Endothelial cell of umbilical vein (primary cell): ENCODE measurements around the gene VIPR1. TPM values are rescaled to one million over a fixed set of nuclear protein-coding genes. Genes with fewer than 3 reads are reported as not detected.

ENCODE experiments used
- BruUV-seq: library from RNA; stranded (reverse); fragments of 400-500 nt; replicated peaks from 2 replicates; lab custom pipeline; 2021; lab: Mats Ljungman, UMichigan
- CTCF ChIA-PET: fragments of 300-600, 350-600 bp; sonication (Branson Sonifier 250); formaldehyde crosslinking; loops from one replicate; lab custom pipeline; 2021; ENCODE audit warnings: antibody characterized with exemption, inconsistent platforms; lab: Charles Lee
- POLR2A ChIA-PET: fragments of 300-600, 350-600 bp; sonication (Branson Sonifier 250); formaldehyde crosslinking; loops from one replicate; lab custom pipeline; 2021; ENCODE audit warnings: antibody characterized with exemption, inconsistent platforms; lab: Charles Lee
- DNase-seq: peaks from one replicate; pipeline ENCODE4 v3.0.0-alpha.2; 2011; ENCODE audit warnings: low read depth, low spot score
- FAIRE-seq: peaks from 2 replicates; lab custom pipeline; 2011; peaks lifted over from hg19 to GRCh38; lab: Jason Lieb, UNC
- H2AFZ ChIP-seq: 2 replicates; pipeline ENCODE4 v1.6.0; 2012; ENCODE audit warnings: low read depth, low read length, control low read depth, inconsistent platforms
- H3K27ac ChIP-seq: 2 replicates; pipeline ENCODE4 v1.5.1; 2011; ENCODE audit warnings: low read depth, mild to moderate bottlenecking, control low read depth, low read length, moderate library complexity; ENCODE audit not compliant: insufficient read depth
- H3K27me3 ChIP-seq, 2 experiments: 2 replicates each; pipeline versions ENCODE4 v1.6.0 to v1.6.1; 2011; ENCODE audit warnings: low read length in 2 of 2, mixed read lengths in 1 of 2; ENCODE audit not compliant: control insufficient read depth in 2 of 2, insufficient read depth in 2 of 2
- H3K36me3 ChIP-seq, 2 experiments: 2 replicates in 1 of 2; 3 replicates in 1 of 2; pipeline ENCODE4 v1.5.1; 2011; ENCODE audit warnings: low read length in 2 of 2, mild to moderate bottlenecking in 1 of 2, moderate library complexity in 1 of 2; ENCODE audit not compliant: control insufficient read depth in 2 of 2, insufficient read depth in 2 of 2; ENCODE audit errors: extremely low read depth in 1 of 2
- H3K4me1 ChIP-seq: 3 replicates; pipeline ENCODE4 v1.5.1; 2011; ENCODE audit warnings: mild to moderate bottlenecking, low read length; ENCODE audit not compliant: control insufficient read depth, insufficient read depth; ENCODE audit errors: extremely low read depth
- H3K4me2 ChIP-seq: 2 replicates; pipeline ENCODE4 v1.6.1; 2011; ENCODE audit warnings: low read length, control low read depth, mixed read lengths; ENCODE audit not compliant: insufficient read depth
- H3K4me3 ChIP-seq, 3 experiments: fragments of 200-600 bp in 1 of 3; sonication (generic), shearing (Covaris generic) in 1 of 3; replicated peaks in 1 of 3; 2 replicates each; pipeline ENCODE4 v1.5.1; 2011 to 2016; ENCODE audit warnings: control low read depth in 3 of 3, low read length in 3 of 3, mild to moderate bottlenecking in 2 of 3, inconsistent platforms in 1 of 3, low read depth in 1 of 3, moderate library complexity in 1 of 3; ENCODE audit not compliant: insufficient read depth in 1 of 3
- H3K79me2 ChIP-seq: 2 replicates; pipeline ENCODE4 v1.6.0; 2012; ENCODE audit warnings: low read length, inconsistent platforms; ENCODE audit not compliant: control insufficient read depth, insufficient read depth
- H3K9ac ChIP-seq: replicated peaks from 2 replicates; pipeline ENCODE3; 2011; ENCODE audit warnings: low read length, control low read depth; ENCODE audit not compliant: insufficient read depth; ENCODE audit errors: extremely low read depth
- H3K9me1 ChIP-seq: replicated peaks from 3 replicates; pipeline ENCODE4 v1.6.0; 2011; ENCODE audit warnings: mild to moderate bottlenecking, low read length; ENCODE audit not compliant: control insufficient read depth, insufficient read depth; ENCODE audit errors: extremely low read depth
- H3K9me3 ChIP-seq: replicated peaks from 2 replicates; pipeline ENCODE4 v1.5.1; 2012; ENCODE audit warnings: low read length, inconsistent platforms; ENCODE audit not compliant: control insufficient read depth, insufficient read depth
- H4K20me1 ChIP-seq: replicated peaks from 2 replicates; pipeline ENCODE3; 2011; ENCODE audit warnings: mild to moderate bottlenecking, low read length; ENCODE audit not compliant: control insufficient read depth, insufficient read depth; ENCODE audit errors: extremely low read depth
- GATA2 ChIP-seq: IDR thresholded peaks from 2 replicates; pipeline ENCODE4 v1.7.0; 2011; ENCODE audit warnings: low read depth, mild to moderate bottlenecking, moderate library complexity, mixed read lengths, low read length; ENCODE audit not compliant: insufficient read length, insufficient read depth
- MYC ChIP-seq: IDR thresholded peaks from one replicate; pipeline ENCODE4 v1.6.1; 2011; ENCODE audit warnings: mild to moderate bottlenecking, low read depth, low read length
- dilution Hi-C: fragments of 300-500 bp; cut with MboI; formaldehyde crosslinking; loops from one replicate; pipeline ENCODE4 v1.15.0; 2019; ENCODE audit warnings: low sequenced_read_pairs; ENCODE audit not compliant: extremely low pct_ligation_motif_present
- intact Hi-C: fragments of 100-400 bp; cut with micrococcal nuclease; formaldehyde crosslinking; loops from one replicate; pipeline ENCODE4 v1.10.0; 2022
- polyA plus RNA-seq, 4 experiments: library from polyadenylated mRNA; depleted of rRNA in 3 of 4; stranded (reverse) in 3 of 4; unstranded in 1 of 4; fragments of >200 nt; gene quantifications; 2 replicates each; pipeline versions ENCODE4 v1.2.1 to v1.2.3, GENCODE V29; 2011 to 2012; ENCODE audit warnings: missing spikeins in 1 of 4
- small RNA-seq: library from RNA; depleted of rRNA; stranded (forward); fragments of <200 nt; gene quantifications from one replicate; pipeline ENCODE3, GENCODE V24; 2012; ENCODE audit warnings: low replicate concordance, low read depth; ENCODE audit not compliant: insufficient read depth, insufficient read length
- total RNA-seq: library from RNA; stranded (reverse); gene quantifications from 2 replicates; pipeline ENCODE4 v1.2.3, GENCODE V29; 2021

Gene VIPR1
- total and polyA plus RNA-seq, 2 donors (not counting 3 experiments of a cell fraction or from before 2014, with no cell fraction given) = 3.8 to 4.7 TPM

GRCh38 chr3:42582474-42583070 is 80.1 kb downstream of the VIPR1 start:
- FAIRE-seq (no peak), DNase-seq (no peak)
- Histone ChIP-seq H4K20me1 (no peaks in the 10 kb centered on the region), H3K4me1 (peaks cover 18% of the 10 kb centered on the region), H3K9ac (peak overlapping the region; percentile 86), H3K27ac (peak overlapping the region; percentile 70), H3K4me2 (peak overlapping the region; percentile 66), H3K9me1 (no peaks in the 10 kb centered on the region), H3K27me3 (no peaks in the 10 kb centered on the region), H3K4me3 (peak overlapping the region; percentile 80 to 82 (median 81)), H3K79me2 (peaks cover 34% of the 10 kb centered on the region), H2AFZ (peak overlapping the region; percentile 96), H3K36me3 (no peaks in the 10 kb centered on the region), H3K9me3 (no peaks in the 10 kb centered on the region)
- TSS peak; percentile 71 for BruUV-seq
- intact Hi-C loops = loop anchor here (1.0 to 2.0 kb wide), 3 partner anchors 8 to 72 kb away; partner anchors contain the start of genes NKTR and SS18L2
- CTCF ChIA-PET = interaction anchor here (0.9 to 1.3 kb wide), 4 partner anchors 18 to 70 kb away, joined by 3 to 4 read pairs (median 3); partner anchors contain the start of gene NKTR
- dilution Hi-C loops = no loop called here
- POLR2A ChIA-PET = interaction anchor here (1.6 kb wide), 1 partner anchor 18 kb away, joined by 4 read pairs; the partner anchor contains the start of gene NKTR
- TF ChIP-seq MYC (no peak), GATA2 (peak; percentile 24)

Small RNAs within 50 kb of the gene (small RNA-seq; reads per million reads assigned to genes)
- gene AC092047.1 = not detected

Other genes starting within 250 kb of the VIPR1 start
- not detected in 2 replicates for gene CCK, start 236.5 kb upstream of the VIPR1 start, total RNA-seq
- gene CCK, start 236.5 kb upstream of the VIPR1 start, polyA plus RNA-seq = not detected in 2 replicates
- gene LYZL4, start 92.0 kb upstream of the VIPR1 start, total RNA-seq = not detected in 2 replicates
- 0.40 and 0.41 TPM in 2 replicates for gene LYZL4, start 92.0 kb upstream of the VIPR1 start, polyA plus RNA-seq
- gene SEC22C, start 79.3 kb downstream of the VIPR1 start, total RNA-seq = 60.7 and 61.9 TPM in 2 replicates
- 32.9 and 43.9 TPM in 2 replicates for gene SEC22C, start 79.3 kb downstream of the VIPR1 start, polyA plus RNA-seq
- 28.6 and 32.4 TPM in 2 replicates for gene SS18L2, start 88.2 kb downstream of the VIPR1 start, total RNA-seq
- gene SS18L2, start 88.2 kb downstream of the VIPR1 start, polyA plus RNA-seq = 14.5 and 20.3 TPM in 2 replicates
- gene NKTR, start 98.0 kb downstream of the VIPR1 start, total RNA-seq = 92.6 and 99.0 TPM in 2 replicates
- gene NKTR, start 98.0 kb downstream of the VIPR1 start, polyA plus RNA-seq = 22.3 and 27.4 TPM in 2 replicates
- gene ZBTB47, start 151.1 kb downstream of the VIPR1 start, total RNA-seq = 13.0 and 14.5 TPM in 2 replicates
- 10.6 and 13.2 TPM in 2 replicates for gene ZBTB47, start 151.1 kb downstream of the VIPR1 start, polyA plus RNA-seq
- gene KLHL40, start 182.9 kb downstream of the VIPR1 start, total RNA-seq = not detected in 2 replicates
- not detected in 2 replicates for gene KLHL40, start 182.9 kb downstream of the VIPR1 start, polyA plus RNA-seq
- not detected in 2 replicates for gene HHATL, start 200.2 kb downstream of the VIPR1 start, total RNA-seq
- gene HHATL, start 200.2 kb downstream of the VIPR1 start, polyA plus RNA-seq = 0.11 TPM in 1 of 2 replicates, not detected in the other